WERI-Rb-1 (cell line): Measurements from ENCODE around the gene ZHX3.

ENCODE experiments used
- DNase-seq: peaks from one replicate; pipeline ENCODE4 v3.0.0-alpha.2; 2020
- H3K27ac ChIP-seq: fragments of 250-450 bp; sonication (Bioruptor Pico); 2 replicates; pipeline ENCODE4 v1.5.1; 2020; ENCODE audit warnings: mild to moderate bottlenecking, moderate library complexity
- H3K27me3 ChIP-seq: fragments of 250-450 bp; sonication (Bioruptor Pico); 2 replicates; pipeline ENCODE4 v1.5.1; 2021; ENCODE audit warnings: mild to moderate bottlenecking, low read depth, moderate library complexity; ENCODE audit not compliant: insufficient read depth, severe bottlenecking
- H3K36me3 ChIP-seq: fragments of 250-450 bp; sonication (Bioruptor Pico); 2 replicates; pipeline ENCODE4 v1.5.1; 2020; ENCODE audit warnings: mild to moderate bottlenecking, moderate library complexity
- H3K4me3 ChIP-seq: 2 replicates; pipeline ENCODE4 v1.5.1; 2011; ENCODE audit warnings: low read depth, mild to moderate bottlenecking, control low read depth, low read length
- H3K9me3 ChIP-seq: fragments of 250-450 bp; sonication (Bioruptor Pico); 2 replicates; pipeline ENCODE4 v1.5.1; 2021; ENCODE audit warnings: mild to moderate bottlenecking, moderate library complexity; ENCODE audit not compliant: severe bottlenecking
- TF ChIP-seq, protein P1 (sequence below): IDR thresholded peaks from 2 replicates; pipeline ENCODE4 v1.5.1; 2011; ENCODE audit warnings: low read depth, mild to moderate bottlenecking, control low read depth, inconsistent platforms, low read length

Gene ZHX3

DNA sequence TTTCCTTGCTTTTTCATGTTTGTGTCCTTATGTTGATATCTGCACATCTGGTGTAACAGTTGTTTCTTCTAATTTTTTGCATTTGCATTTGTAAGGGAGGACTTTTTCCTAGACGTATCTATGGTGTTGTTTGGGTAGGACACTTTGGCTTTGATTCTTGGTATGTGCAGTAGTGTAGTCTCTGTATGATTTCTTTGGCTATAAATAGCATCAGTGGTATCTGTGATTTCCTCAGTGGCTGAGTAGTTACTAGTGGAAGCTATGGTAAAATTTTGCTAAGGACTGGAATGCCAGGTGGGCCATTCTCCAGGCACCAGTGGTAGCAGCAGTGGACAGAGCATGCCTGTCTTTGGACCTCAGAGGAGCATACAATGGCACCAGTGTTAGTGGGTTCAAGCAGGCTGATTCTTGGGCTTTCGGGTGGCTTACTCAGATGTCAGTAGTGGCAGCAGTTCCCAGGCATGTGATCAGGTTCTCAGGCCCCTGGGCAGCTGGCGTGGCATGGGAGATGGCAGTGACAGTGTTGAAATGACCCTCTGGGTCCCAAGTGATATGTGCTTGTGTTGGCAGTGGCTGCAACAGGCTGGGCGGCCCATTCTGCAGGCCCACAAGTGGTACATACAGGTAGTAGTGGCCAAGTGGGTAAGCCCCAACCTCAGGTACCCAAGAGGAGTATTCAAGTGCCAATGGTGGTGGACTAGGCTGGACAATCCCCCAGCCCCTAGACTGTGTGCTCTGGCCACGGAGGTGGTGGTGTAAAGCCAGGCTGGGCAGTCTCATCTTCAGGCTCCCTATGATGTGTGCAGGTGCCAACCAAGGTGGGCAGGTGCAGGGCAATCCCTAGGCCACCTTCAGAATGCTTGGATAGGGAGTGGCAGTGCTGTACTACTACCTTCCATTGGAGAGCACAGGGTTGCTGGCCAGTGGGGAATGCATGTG is 125.7 kb downstream of the ZHX3 start:
- Histone ChIP-seq H3K36me3 (no peaks in the 10 kb centered on the region), H3K27ac (no peak overlapping the region), H3K4me3 (no peak overlapping the region), H3K27me3 (no peaks in the 10 kb centered on the region), H3K9me3 (peaks cover 8% of the 10 kb centered on the region)
- TF ChIP-seq, protein P1, sequence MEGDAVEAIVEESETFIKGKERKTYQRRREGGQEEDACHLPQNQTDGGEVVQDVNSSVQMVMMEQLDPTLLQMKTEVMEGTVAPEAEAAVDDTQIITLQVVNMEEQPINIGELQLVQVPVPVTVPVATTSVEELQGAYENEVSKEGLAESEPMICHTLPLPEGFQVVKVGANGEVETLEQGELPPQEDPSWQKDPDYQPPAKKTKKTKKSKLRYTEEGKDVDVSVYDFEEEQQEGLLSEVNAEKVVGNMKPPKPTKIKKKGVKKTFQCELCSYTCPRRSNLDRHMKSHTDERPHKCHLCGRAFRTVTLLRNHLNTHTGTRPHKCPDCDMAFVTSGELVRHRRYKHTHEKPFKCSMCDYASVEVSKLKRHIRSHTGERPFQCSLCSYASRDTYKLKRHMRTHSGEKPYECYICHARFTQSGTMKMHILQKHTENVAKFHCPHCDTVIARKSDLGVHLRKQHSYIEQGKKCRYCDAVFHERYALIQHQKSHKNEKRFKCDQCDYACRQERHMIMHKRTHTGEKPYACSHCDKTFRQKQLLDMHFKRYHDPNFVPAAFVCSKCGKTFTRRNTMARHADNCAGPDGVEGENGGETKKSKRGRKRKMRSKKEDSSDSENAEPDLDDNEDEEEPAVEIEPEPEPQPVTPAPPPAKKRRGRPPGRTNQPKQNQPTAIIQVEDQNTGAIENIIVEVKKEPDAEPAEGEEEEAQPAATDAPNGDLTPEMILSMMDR: no peak
- no peak for DNase-seq

DNA sequence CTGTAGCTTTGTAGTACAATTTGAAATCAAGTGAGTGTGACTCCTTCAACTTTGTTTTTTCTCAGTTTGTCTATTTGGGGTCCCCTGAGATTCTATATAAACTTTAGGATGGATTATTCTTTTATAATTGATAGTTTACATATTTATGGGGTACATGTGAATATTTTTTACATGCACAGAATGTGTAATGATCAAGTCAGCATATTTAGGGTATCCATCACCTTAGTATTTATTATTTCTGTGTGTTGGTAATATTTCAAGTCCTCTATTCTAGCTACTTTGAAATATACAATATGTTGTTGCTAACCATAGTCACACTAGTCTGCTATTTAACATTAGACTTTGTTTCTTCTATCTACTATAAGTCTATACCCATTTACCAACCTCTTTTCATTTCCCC is 129.9 kb downstream of the ZHX3 start:
- Histone ChIP-seq H3K27me3 (no peaks in the 10 kb centered on the region), H3K4me3 (no peak overlapping the region), H3K27ac (no peak overlapping the region), H3K36me3 (peaks cover 4% of the 10 kb centered on the region), H3K9me3 (peaks cover 8% of the 10 kb centered on the region)
- TF ChIP-seq, protein P1: no peak
- no peak for DNase-seq

DNA sequence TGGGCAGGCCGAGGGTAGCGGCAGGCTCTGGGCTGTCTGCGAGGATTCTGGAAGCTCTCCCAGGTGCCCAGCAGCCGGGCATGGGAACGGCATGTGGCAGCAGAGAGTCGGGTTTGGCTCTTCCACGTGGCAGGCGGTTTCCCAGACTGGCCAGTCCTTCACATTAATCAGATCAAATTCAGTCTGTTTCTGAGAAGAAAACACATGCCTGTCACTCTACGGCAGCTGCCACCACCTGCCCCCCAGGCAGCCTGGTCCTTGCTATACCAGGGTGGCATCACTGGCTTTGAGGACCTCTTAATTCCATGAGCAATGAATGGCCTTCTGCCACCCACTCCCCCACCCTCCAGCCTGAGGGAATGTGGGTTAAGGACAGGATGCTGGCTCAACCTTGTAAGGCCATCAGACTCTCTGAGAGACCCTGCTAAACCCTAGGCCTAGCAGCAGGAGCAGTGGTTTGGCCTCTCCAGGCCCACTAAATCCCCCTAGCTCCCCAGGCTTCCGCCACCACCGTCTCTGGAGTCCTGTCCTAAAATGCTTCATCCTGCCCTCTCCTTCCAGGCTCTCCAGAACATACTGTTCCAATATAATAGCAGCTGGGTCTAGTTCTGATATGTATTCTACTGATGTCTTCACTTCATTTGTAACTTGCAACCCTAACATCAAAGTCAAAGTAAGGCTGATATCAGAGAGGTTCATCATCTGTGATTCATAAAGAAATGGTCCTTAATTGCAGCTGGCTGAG is 132.3 kb downstream of the ZHX3 start:
- H3K27ac ChIP-seq: no peak overlapping the region
- peaks cover 8% of the 10 kb centered on the region for H3K36me3 ChIP-seq
- H3K27me3 ChIP-seq: no peaks in the 10 kb centered on the region
- H3K9me3 ChIP-seq: peaks cover 3% of the 10 kb centered on the region
- no peak overlapping the region for H3K4me3 ChIP-seq
- TF ChIP-seq, protein P1: no peak
- DNase-seq: no peak

DNA sequence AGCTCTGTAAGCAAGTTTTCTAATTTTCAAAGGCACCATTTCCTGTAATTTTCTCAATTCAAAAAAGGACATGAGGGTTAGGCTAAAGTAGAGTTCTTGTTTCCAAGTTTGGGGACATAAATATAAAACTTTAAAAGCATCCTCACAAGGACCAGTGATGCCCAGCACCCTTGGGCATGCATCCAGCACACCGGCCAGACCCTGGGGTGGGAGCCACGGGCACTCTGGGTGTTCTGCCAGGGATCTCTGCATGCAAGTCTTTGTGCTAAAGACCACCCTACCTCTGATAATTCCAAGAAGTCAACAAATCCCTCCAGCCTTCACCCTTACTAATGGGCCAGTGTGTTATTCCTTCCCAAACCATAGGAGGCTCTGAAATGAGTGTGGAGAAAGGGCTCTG is 133.7 kb downstream of the ZHX3 start:
- Histone ChIP-seq H3K27me3 (no peaks in the 10 kb centered on the region), H3K9me3 (no peaks in the 10 kb centered on the region), H3K27ac (no peak overlapping the region), H3K4me3 (no peak overlapping the region), H3K36me3 (peaks cover 8% of the 10 kb centered on the region)
- TF ChIP-seq, protein P1: no peak
- no peak for DNase-seq

DNA sequence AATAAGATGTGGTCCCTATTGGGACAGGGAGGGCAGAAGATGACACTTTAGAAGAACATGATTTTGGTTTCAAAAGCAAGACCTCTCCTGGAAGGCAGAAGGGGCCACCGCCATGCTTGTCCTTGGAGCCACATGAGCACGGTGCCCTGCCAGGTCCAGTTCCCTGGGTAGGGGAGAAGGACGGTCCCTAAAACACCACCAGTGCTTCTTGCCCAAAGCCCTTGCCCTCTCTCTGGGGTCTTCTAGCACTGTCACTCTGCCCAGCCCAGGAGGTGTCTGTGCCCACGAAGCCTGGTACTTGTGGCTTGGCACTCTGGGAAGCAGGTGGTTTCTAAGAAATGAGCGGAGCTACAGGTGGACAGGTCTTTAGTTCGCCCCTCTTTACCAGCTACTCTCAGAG is 134.1 kb downstream of the ZHX3 start:
- Histone ChIP-seq H3K4me3 (no peak overlapping the region), H3K9me3 (no peaks in the 10 kb centered on the region), H3K36me3 (peaks cover 8% of the 10 kb centered on the region), H3K27ac (no peak overlapping the region), H3K27me3 (no peaks in the 10 kb centered on the region)
- no peak for DNase-seq
- TF ChIP-seq, protein P1: no peak
